ENCODE data around the gene LPP. TPM values are rescaled to one million over a fixed set of nuclear protein-coding genes. Genes with fewer than 3 reads are reported as not detected.

The LPP gene
- total and polyA plus RNA-seq, 2 of the 13 experiments (the other 11 are each of a cell fraction or from before 2014, with no cell fraction given) = 19.2 to 29.9 TPM

DNA sequence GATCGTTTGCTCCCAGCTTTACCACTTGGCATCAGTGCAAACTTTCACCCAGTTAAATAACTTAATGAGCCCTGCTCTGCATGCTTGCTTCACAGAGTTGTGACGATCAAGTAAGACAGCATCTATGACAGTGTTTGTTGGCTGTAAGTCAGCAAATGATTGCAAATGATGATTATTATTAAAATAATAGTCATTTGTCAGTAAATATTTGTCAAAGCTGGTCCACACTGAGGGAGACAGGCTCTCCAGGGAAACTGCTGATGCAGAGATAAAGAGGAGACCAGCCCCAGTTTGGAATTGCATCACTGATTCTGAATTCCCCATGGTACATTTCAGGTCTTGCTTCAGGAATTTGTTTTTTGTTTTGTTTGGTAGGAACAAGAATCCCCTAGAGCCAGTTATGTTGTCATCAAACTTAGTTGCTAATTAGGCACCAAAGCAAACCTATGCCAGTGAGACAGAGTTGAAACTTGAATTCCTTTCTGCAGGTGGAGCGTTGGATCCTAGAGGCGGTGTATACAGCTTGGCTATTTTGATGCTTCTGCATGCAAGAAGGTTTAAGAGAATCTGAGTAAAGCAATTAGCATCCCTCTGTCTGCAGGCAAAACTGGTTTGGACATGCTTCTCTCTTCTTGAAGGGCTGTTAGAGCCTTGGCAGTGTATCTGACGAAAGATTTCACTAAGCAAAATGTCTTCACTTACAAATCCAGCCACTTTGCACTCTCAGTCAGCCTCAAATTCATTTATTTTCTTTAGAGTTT is 679.2 kb downstream of the LPP start:
- Histone ChIP-seq H4K20me1 (ENCODE audit: insufficient read depth, low read length) (no peaks in the 10 kb centered on the region), H2AFZ (ENCODE audit: low read length) (no peak overlapping the region), H3K9ac (ENCODE audit: insufficient read depth, low read depth, low read length) (no peak overlapping the region), H3K79me2 (ENCODE audit: insufficient read depth, low read length) (no peaks in the 10 kb centered on the region), H3K27me3 (ENCODE audit: control insufficient read depth in 1 of 2, insufficient read depth in 2 of 2, low read length in 2 of 2) (no peaks in the 10 kb centered on the region), H3K4me3 (replicated peaks in 1 of 3; ENCODE audit: insufficient read depth in 1 of 3, low read depth in 2 of 3, low read length in 3 of 3) (no peak overlapping the region), H3K9me3 (ENCODE audit: low read length) (no peaks in the 10 kb centered on the region), H3K4me1 (ENCODE audit: insufficient read depth, low read length) (no peaks in the 10 kb centered on the region), H3K36me3 (replicated peaks in 1 of 2; ENCODE audit: control insufficient read depth in 1 of 2, insufficient read depth in 2 of 2, low read length in 2 of 2) (no peaks in the 10 kb centered on the region), H3K4me2 (ENCODE audit: low read depth, low read length) (no peak overlapping the region), H3K27ac (ENCODE audit: extremely low read length, insufficient read depth, low read length) (no peak overlapping the region)
- CTCF ChIA-PET (ENCODE audit: low intra/inter-chr PET ratio, low total read pairs) = no interaction called here
- in situ Hi-C loops (cut with HindIII; ENCODE audit: extremely low pct_ligation_motif_present, low pct_unique_long_range_greater_than_20kb) (no loop called here), intact Hi-C loops (cut with micrococcal nuclease; ENCODE audit: unreplicated experiment) (no loop called here)
- FAIRE-seq (no peak), ATAC-seq (no peak), DNase-seq (ENCODE audit: low spot score) (no peak)
- no TSS peak for BruUV-seq (replicated peaks)
- 92% methylated on average over 5 of the region's 5 CpGs for WGBS (ENCODE audit: low lambda C conversion rate)
- POLR2A ChIA-PET = no interaction called here
- TF ChIP-seq MAFK (conservative IDR thresholded peaks at IDR 0.05 in 1 of 2, IDR thresholded peaks at IDR 0.05 in 1 of 2; ENCODE audit: low read length in 2 of 2) (peak in 1 of 2 experiments; percentile 39; a peak in 1 of 4 replicates), ZNF607 (CRISPR knock-in tag; IDR thresholded peaks at IDR 0.05; ENCODE audit: borderline replicate concordance) (no peak)

DNA sequence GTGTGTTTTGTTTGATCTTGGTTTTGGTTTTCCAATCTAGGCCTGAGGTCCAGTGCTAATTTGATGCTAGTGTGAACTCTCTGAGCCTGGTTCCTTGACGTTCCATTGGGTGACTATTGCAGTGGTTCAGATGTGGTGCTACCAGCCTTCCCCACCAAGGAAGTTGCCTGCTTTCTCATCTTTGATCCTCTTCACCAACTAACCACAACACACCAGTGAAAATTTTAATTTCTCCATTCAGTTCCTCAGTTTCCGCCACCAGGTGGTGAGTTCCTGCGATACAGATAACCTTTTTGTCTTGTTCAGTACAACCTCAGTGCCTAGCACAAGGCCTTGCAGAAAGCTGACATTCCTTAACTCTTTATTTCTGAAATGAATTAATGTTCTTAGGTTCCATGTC is 680.4 kb downstream of the LPP start:
- DNase-seq (ENCODE audit: low spot score) (no peak), ATAC-seq (no peak), FAIRE-seq (no peak)
- intact Hi-C loops (cut with micrococcal nuclease; ENCODE audit: unreplicated experiment) (no loop called here), in situ Hi-C loops (cut with HindIII; ENCODE audit: extremely low pct_ligation_motif_present, low pct_unique_long_range_greater_than_20kb) (no loop called here)
- no TSS peak for BruUV-seq (replicated peaks)
- Histone ChIP-seq H3K4me2 (ENCODE audit: low read depth, low read length) (no peak overlapping the region), H3K36me3 (replicated peaks in 1 of 2; ENCODE audit: control insufficient read depth in 1 of 2, insufficient read depth in 2 of 2, low read length in 2 of 2) (no peaks in the 10 kb centered on the region), H3K9ac (ENCODE audit: insufficient read depth, low read depth, low read length) (no peak overlapping the region), H4K20me1 (ENCODE audit: insufficient read depth, low read length) (no peaks in the 10 kb centered on the region), H3K4me1 (ENCODE audit: insufficient read depth, low read length) (peaks cover 10% of the 10 kb centered on the region), H3K79me2 (ENCODE audit: insufficient read depth, low read length) (no peaks in the 10 kb centered on the region), H3K9me3 (ENCODE audit: low read length) (no peaks in the 10 kb centered on the region), H3K27ac (ENCODE audit: extremely low read length, insufficient read depth, low read length) (no peak overlapping the region), H3K4me3 (replicated peaks in 1 of 3; ENCODE audit: insufficient read depth in 1 of 3, low read depth in 2 of 3, low read length in 3 of 3) (no peak overlapping the region), H2AFZ (ENCODE audit: low read length) (no peak overlapping the region), H3K27me3 (ENCODE audit: control insufficient read depth in 1 of 2, insufficient read depth in 2 of 2, low read length in 2 of 2) (no peaks in the 10 kb centered on the region)
- POLR2A ChIA-PET = no interaction called here
- TF ChIP-seq ZNF260 (CRISPR knock-in tag; IDR thresholded peaks at IDR 0.05; ENCODE audit: borderline replicate concordance, low read depth) (no peak), NR2C2 (CRISPR knock-in tag; IDR thresholded peaks at IDR 0.05; ENCODE audit: borderline replicate concordance) (no peak), IRF2 (CRISPR knock-in tag; IDR thresholded peaks at IDR 0.05) (no peak), PAF1 (CRISPR knock-in tag; IDR thresholded peaks at IDR 0.05) (no peak), CHD4 (IDR thresholded peaks at IDR 0.05; ENCODE audit: borderline replicate concordance, low read length) (no peak), CC2D1A (CRISPR knock-in tag; IDR thresholded peaks at IDR 0.05) (no peak), ZNF256 (CRISPR knock-in tag; conservative IDR thresholded peaks at IDR 0.05) (no peak), ZNF34 (CRISPR knock-in tag; IDR thresholded peaks at IDR 0.05; ENCODE audit: borderline replicate concordance) (no peak)
- CTCF ChIA-PET (ENCODE audit: low intra/inter-chr PET ratio, low total read pairs) = no interaction called here
- 100% methylated on average over 3 of the region's 3 CpGs for WGBS (ENCODE audit: low lambda C conversion rate)
